Type B pancreatic cell (in vitro differentiated cells): ENCODE results near the gene GUK1. TPM values are rescaled to one million over a fixed set of nuclear protein-coding genes. Genes with fewer than 3 reads are reported as not detected.

Experiments
- DNase-seq: peaks from one replicate; pipeline ENCODE4 v3.0.0; 2021; ENCODE audit warnings: mixed read lengths; ENCODE audit not compliant: unreplicated experiment; ENCODE audit errors: extremely low spot score
- H3K27ac Mint-ChIP-seq: 2 replicates; pipeline ENCODE4 v1.8.0; 2021; ENCODE audit warnings: mild to moderate bottlenecking, mixed read lengths
- H3K27me3 Mint-ChIP-seq: 2 replicates; pipeline ENCODE4 v1.8.0; 2021; ENCODE audit warnings: mixed read lengths
- H3K36me3 Mint-ChIP-seq: 2 replicates; pipeline ENCODE4 v1.8.0; 2021; ENCODE audit warnings: mixed read lengths
- H3K4me1 Mint-ChIP-seq: one replicate; pipeline ENCODE4 v1.8.0; 2021; ENCODE audit warnings: mixed read lengths; ENCODE audit not compliant: unreplicated experiment
- H3K4me3 Mint-ChIP-seq: 2 replicates; pipeline ENCODE4 v1.8.0; 2021; ENCODE audit warnings: mild to moderate bottlenecking, mixed read lengths
- H3K9me3 Mint-ChIP-seq: 2 replicates; pipeline ENCODE4 v1.8.0; 2021; ENCODE audit warnings: mixed read lengths
- total RNA-seq: library from RNA; stranded (reverse); gene quantifications from 2 replicates; pipeline ENCODE4 v1.2.1, GENCODE V29; 2021; ENCODE audit warnings: low replicate concordance
- TF ChIP-seq, protein P1 (sequence below): fragments of 200-600 bp; sonication (generic); conservative IDR thresholded peaks from 2 replicates; pipeline ENCODE4 v1.5.0; 2021; ENCODE audit warnings: antibody characterized with exemption, mild to moderate bottlenecking

GUK1 gene
- total RNA-seq, 1 donor from 2014 or later = 133 TPM

DNA sequence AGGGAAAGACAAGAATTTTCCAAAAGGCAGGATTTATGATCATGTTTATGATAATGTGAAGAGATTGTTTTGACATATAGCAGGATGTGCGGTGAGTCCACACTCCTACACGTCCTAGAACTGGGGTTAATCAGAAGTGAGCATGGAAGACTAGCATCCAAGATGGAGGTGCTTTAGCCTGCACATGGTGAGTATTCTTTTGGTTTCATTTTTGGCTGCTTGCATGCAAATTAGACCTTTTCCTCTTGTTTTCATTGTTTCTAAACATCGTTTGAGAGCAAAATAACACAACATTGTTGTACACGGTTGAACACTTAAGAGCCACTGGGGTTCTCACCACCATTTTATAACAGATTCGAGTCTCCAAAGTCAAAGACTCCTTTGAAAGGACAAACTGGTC lies 14.9 kb upstream of the GUK1 start:
- Mint-ChIP-seq H3K27me3 (peaks cover 10% of the 10 kb centered on the region), H3K36me3 (no peaks in the 10 kb centered on the region)
- TF ChIP-seq, protein P1, sequence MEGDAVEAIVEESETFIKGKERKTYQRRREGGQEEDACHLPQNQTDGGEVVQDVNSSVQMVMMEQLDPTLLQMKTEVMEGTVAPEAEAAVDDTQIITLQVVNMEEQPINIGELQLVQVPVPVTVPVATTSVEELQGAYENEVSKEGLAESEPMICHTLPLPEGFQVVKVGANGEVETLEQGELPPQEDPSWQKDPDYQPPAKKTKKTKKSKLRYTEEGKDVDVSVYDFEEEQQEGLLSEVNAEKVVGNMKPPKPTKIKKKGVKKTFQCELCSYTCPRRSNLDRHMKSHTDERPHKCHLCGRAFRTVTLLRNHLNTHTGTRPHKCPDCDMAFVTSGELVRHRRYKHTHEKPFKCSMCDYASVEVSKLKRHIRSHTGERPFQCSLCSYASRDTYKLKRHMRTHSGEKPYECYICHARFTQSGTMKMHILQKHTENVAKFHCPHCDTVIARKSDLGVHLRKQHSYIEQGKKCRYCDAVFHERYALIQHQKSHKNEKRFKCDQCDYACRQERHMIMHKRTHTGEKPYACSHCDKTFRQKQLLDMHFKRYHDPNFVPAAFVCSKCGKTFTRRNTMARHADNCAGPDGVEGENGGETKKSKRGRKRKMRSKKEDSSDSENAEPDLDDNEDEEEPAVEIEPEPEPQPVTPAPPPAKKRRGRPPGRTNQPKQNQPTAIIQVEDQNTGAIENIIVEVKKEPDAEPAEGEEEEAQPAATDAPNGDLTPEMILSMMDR = no peak

GRCh38 chr1:228131766-228132165 lies 8.3 kb upstream of the GUK1 start:
- peaks cover 23% of the 10 kb centered on the region for H3K27me3 Mint-ChIP-seq
- no peaks in the 10 kb centered on the region for H3K36me3 Mint-ChIP-seq
- H3K27ac Mint-ChIP-seq = peak overlapping the region; percentile 95
- peak overlapping the region; percentile 94 for H3K4me3 Mint-ChIP-seq
- no peak for DNase-seq
- H3K4me1 Mint-ChIP-seq = peaks cover 7% of the 10 kb centered on the region
- TF ChIP-seq, protein P1 = no peak
- H3K9me3 Mint-ChIP-seq = no peaks in the 10 kb centered on the region

More for the DNA sequence above, 14.9 kb upstream of the GUK1 start:
- no peak for DNase-seq
- no peak overlapping the region for H3K27ac Mint-ChIP-seq
- no peaks in the 10 kb centered on the region for H3K9me3 Mint-ChIP-seq
- H3K4me1 Mint-ChIP-seq = no peaks in the 10 kb centered on the region
- no peak overlapping the region for H3K4me3 Mint-ChIP-seq

DNA sequence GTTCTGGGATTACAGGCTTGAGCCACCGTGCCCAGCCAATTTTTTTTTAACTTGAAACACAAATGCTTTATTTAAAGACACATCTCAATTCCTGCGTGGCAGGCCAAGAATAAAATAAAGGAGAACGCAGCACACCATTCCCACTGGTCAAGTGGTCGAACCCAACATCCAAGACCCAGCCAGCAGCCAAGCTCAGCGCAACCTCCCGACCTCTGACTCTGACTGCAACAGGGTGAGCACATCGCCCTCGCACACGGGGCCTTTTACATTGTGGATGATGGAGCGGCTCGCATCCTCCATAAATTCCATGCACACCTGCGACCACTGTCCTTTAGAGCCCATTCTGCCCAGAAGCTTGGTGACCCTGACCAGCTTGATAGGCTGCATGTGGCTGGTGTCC lies 5.5 kb upstream of the GUK1 start:
- Mint-ChIP-seq H3K4me1 (peaks cover 7% of the 10 kb centered on the region), H3K9me3 (no peaks in the 10 kb centered on the region), H3K27me3 (peaks cover 33% of the 10 kb centered on the region), H3K4me3 (no peak overlapping the region), H3K27ac (no peak overlapping the region), H3K36me3 (no peaks in the 10 kb centered on the region)
- TF ChIP-seq, protein P1 = no peak
- DNase-seq = no peak

DNA sequence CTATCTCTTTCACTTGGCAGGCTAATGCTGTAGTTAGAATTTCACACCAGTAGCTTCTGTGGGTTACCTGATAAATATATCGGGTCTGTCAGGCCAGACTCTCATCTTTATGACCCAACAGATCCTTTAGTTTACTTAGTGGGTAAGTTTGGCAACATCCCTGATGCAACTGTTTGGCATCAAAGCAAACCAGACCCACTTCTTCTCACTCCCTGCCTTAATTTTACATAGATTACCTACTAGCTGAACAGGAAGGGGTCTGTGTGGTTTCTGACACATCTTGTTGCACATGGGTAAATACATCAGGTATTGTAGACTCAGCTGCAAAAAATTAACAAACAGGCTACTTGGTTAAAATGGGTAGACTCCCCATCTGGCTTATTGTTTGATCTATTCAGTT lies 3.2 kb upstream of the GUK1 start:
- H3K9me3 Mint-ChIP-seq = no peaks in the 10 kb centered on the region
- DNase-seq = no peak
- peaks cover 33% of the 10 kb centered on the region for H3K27me3 Mint-ChIP-seq
- no peaks in the 10 kb centered on the region for H3K4me1 Mint-ChIP-seq
- no peak overlapping the region for H3K27ac Mint-ChIP-seq
- H3K4me3 Mint-ChIP-seq = no peak overlapping the region
- TF ChIP-seq, protein P1 = no peak
- H3K36me3 Mint-ChIP-seq = no peaks in the 10 kb centered on the region

DNA sequence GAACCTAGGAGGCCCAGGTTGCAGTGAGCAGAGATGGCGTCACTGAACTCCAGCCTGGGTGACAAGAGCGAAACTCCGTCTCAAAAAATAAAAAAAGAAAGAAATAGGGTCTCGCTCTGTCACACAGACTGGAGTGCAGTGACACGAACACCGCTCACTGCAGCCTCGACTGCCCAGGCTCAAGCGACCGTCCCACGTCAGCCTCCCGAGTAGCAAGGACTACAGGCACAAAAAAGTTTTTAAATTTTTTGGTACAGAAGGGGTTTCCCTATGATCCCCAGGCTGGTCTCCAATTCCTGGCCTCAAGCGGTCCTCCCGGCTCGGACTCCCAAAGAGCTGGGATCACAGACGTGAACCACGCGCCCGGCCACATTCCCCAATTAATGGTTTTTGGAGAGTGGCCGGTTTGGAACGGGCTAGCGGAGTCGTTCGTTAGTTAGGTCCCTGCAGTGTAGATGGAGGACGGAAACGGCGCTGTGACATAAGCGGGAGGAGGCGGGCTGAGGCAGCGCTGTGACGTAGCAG lies 611 bp upstream of the GUK1 start:
- H3K27ac Mint-ChIP-seq = peak overlapping the region; percentile 98
- no peaks in the 10 kb centered on the region for H3K36me3 Mint-ChIP-seq
- peaks cover 33% of the 10 kb centered on the region for H3K27me3 Mint-ChIP-seq
- H3K9me3 Mint-ChIP-seq = no peaks in the 10 kb centered on the region
- peaks cover 15% of the 10 kb centered on the region for H3K4me1 Mint-ChIP-seq
- H3K4me3 Mint-ChIP-seq = peak overlapping the region; percentile 94
- DNase-seq = no peak
- TF ChIP-seq, protein P1 = no peak
